HG03045 (cell line): ENCODE measurements around the gene UQCRHL.
"Not testable (repeated sequence)": the region's sequence is repeated elsewhere in the genome, so short reads cannot be mapped to it uniquely, and the experiment has no call there.

Experiments
- ATAC-seq: cut with Tn5 transposase; IDR thresholded peaks from one replicate; pipeline ENCODE4 v1.9.1; 2021; ENCODE audit warnings: mild to moderate bottlenecking, moderate library complexity; ENCODE audit not compliant: unreplicated experiment

The UQCRHL gene

DNA sequence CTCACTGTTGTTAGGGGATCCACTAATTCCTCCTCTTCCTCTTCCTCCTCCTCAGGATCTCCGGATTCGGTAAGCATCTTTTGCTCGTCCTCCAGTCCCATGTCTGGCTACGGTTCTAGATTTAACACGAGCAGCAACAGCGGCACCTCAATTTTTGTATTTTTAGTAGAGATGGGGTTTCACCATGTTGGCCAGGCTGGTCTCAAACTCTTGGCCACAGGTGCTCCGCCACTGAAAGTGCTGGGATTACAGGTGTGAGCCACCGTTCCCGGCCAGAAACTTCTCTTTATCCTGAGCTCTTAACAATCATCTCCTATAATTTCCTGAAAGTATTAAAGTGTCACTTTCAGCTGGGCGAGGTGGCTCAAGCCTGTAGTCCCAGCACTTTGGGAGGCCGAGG is at the start of gene UQCRHL:
TSS of gene UQCRHL (minus strand) at position 101 of the 400 bp plus-strand sequence. CDS start at position 101, 0 bp downstream.
- ATAC-seq, result not testable (repeated sequence)

DNA sequence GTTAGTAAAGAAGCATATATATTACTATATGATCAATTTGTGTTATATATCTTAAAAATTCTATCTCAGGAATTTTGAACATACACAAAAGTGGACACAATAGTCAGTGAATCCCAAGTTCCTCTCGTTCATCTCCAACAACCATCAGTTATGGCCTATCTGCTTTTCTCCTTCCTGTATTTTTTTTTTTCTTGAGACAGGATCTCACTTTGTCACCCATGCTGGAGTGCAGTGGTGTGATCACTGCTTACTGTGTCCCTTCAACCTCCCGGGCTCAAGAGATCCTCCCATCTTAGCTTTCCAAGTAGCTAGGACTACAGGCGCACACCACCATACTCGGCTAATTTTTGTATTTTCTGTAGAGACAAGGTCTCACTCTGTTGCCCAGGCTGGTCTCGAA is 49.4 kb upstream of the UQCRHL start:
- no peak for ATAC-seq

DNA sequence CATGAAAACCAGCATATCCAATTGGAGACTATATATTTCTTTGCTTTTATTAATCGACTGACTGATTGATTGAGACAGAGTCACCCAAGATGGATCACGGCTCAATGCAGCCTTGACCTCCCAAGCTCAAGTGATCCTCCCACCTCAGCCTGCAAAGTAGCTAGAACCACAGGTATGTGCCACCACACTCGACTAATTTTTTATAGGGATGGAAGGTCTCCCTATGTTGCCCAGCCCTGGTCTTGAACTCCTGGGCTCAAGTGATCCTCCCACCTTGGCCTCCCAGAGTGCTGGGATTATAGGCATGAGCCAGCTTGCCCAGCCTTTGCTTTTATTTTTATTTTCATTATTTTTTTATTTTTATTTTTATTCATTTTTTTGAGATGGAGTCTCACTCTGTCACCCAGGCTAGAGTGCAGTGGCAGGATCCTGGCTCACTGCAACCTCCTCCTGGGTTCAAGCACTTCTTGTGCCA is 45.4 kb upstream of the UQCRHL start:
- no peak for ATAC-seq

DNA sequence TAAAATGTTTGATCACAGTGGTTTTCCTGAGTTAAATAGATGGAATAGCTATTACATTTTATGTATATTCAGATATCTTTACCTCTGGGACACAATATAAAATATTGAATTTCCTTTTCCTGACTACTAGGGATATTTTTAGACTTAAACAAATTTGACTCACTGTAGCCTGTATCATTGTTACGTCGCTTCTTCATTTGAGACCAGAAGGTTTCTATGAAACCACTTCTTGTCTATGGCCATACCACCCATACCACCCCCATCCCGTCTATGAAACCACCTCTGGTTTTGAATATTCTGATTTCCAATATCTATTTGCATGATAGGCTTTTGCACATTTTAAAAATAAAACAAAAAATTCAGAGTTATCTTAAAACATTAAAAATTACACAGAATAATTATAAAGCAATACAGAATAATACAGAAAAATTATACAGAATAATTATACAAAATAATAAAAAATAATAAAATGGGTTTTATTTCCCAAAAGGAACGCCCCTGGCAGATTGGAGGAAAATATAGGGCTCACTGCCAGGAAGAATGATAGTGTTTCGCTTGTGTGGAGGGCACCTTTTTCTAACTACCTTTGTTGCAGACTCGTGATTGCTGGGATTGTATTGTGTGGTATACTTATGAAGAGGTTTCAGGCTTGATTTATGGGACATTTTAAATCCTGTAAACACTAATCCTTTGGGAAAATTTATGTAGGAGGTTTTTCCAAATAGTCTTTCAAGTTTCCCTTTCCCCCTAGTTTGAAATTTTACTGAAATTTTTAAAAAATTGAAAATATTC is 44.8 kb upstream of the UQCRHL start:
- ATAC-seq, result no peak

DNA sequence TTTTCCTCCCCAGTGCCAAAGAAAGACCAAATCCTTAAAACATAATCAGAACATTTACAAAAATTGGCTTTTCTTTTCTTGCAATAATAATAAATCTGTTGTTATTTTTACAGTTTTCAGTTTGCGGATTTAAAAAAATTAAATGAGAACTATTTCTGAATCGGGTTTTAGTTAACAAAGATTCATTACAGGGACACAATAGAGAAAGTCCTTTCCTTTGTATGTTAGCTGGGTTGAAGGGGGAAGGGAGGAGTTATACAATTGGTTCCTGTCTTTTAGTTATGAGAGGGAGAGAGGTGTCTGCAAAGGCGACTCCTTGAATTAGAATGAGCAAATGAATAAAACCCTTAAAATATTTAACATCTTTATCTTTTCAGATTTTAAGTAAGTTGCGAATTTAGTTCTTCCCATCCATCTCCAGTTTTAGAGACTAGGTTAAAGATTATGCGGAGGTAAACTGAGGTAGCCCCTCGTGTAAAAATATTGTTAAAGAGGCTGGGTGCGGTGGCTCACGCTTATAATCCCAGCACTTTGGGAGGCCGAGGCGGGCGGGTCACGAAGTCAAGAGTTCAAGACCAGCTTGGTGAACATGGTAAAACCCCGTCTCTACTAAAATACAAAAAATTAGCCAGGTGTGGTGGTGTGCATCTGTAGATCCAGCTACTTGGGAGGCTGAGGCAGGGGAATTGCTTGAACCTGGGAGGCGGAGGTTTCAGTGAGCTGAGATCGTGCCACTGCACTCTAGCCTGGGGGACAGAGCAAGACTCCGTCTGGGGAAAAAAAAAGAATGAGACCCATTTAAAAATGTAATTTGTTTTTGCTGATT is 44.0 kb upstream of the UQCRHL start:
- no peak for ATAC-seq

DNA sequence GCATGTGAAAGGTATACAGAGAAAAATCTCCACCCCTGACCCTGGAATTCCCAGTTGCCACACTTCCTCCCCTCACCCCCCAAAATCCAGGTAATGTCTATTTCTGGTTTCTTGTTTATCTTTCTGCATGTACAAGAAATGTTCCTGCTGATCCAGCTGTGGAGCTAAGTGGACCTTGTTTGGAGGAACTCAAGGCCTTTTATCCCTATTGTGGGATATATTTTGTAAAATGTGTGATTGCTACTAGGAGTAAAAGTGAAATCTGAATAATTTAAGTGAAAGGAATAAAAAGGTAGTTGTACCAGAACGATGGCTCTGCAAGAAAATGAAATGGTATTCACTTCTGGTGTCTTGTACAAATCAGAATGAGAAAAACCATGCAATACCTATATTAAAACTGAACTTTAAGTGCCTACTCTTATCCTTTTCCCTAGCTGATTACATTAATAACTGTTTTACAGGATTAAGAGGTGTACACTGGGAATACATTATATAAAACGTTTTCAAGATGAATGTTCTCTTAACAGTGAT is 43.1 kb upstream of the UQCRHL start:
- no peak for ATAC-seq

DNA sequence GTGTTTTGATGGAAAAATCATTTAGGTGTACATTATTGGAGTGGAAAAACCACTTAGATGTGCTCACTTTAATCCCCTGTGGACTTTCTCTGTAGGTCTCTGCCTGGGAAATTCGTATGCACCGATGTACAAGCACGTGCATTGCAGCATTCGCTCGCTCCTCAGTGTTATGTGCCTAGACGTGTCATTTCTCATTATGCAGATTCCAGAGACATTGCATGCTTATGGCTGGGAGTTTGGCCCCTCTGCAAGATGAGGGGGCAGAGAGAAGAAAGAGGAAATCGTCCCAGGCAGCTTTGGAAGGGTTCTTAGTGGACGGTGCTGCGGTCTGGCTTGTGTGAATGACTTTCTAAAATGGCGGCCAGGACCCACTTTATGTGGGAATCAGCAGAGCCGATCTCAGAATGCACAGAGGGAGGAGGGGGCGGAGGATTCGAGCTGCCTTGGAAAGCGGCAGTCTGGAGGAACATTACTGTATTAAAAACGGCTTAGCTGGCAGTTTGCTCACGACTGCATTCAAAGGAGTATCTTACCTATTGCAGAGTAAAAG is 42.4 kb upstream of the UQCRHL start:
- ATAC-seq, result no peak

DNA sequence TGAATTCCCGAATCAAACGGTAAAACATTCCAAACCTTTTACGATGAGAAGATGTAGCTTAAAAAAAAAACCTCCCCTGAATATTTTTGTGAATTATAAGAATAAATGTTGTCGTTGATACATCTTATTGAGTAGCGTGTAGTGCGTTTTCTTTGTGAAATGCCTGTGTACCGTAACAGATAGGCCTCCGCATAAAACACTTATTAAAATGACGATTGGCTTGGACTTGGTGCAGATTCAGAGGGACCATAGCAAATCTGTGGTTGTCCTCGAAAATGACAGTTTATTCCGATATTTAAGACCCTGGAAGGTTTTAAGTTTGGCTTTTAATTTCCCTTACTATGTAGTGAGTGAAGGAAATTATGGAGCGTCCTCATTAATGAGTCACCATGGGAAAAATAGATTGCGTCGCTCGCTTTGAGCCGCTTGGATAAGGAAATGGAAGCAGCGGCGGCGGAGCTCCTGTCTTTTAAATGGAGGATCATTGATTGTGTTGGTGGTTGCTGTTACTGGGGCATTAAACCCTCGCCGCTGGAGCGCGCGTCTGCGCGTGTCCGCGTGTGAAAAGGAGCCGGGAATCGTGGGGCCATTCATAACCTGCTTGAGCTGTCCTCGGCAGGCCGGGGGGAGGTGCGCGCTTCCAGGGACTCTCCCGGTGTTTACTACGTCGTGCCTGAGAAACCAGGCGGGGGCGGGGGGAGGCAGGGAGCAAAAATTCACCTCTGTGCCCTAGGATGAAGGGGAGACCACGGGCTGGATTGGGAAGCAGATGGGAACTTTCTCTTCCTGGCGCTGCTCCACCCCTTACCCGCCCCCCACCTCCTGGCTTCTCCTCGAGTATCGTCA is 41.7 kb upstream of the UQCRHL start:
- ATAC-seq, result no peak

DNA sequence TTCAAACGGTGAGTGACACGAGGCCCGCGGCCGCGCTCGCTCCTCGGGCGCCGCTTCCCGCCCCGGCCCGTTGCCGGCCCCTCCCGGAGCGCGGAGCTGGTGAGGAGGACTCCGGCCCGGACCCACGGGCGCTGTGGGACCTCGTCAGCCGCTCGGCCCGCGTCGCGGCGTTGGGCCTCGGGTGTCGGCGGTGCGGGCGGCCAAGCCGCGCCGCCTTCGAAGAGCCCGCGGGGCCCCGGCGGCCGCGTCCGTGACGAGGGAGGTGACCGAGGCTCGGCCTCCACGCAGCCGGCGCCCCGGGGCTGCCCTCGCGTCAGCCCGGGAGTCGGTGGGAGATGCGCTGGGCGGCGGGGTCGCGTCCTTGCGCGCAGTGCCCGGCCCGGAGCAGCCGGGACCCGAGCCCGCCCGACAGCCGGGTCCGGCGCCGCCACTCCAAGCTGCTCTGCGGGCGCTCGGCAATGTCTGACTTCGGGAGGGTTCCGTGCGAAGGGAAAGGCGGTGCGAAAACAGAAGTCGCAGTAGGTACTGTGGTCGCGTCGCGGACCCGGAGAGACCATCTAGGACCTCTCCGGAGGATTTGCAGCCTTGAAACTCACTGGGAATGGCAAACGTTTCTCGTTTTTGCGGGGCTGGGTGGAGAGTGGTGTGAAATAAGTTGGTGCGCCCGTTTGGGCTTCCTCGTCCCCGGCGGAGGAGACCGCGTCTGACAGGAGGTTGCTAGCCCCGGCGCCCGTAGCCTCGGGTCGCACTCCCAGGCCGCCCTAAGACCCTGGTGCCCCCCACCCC is 40.9 kb upstream of the UQCRHL start:
- ATAC-seq, result peak; percentile 26

DNA sequence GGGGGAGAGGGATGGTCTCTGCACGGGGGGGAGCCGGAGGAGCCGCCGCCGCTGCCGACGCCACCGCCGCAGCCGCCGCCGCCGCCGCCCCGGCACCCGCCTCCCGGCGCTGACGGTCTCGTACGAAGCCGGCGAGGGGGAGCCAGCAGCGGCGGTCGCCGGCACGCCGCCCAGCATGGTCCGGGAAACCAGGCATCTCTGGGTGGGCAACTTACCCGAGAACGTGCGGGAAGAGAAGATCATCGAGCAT is 40.4 kb upstream of the UQCRHL start:
- ATAC-seq, result no peak

DNA sequence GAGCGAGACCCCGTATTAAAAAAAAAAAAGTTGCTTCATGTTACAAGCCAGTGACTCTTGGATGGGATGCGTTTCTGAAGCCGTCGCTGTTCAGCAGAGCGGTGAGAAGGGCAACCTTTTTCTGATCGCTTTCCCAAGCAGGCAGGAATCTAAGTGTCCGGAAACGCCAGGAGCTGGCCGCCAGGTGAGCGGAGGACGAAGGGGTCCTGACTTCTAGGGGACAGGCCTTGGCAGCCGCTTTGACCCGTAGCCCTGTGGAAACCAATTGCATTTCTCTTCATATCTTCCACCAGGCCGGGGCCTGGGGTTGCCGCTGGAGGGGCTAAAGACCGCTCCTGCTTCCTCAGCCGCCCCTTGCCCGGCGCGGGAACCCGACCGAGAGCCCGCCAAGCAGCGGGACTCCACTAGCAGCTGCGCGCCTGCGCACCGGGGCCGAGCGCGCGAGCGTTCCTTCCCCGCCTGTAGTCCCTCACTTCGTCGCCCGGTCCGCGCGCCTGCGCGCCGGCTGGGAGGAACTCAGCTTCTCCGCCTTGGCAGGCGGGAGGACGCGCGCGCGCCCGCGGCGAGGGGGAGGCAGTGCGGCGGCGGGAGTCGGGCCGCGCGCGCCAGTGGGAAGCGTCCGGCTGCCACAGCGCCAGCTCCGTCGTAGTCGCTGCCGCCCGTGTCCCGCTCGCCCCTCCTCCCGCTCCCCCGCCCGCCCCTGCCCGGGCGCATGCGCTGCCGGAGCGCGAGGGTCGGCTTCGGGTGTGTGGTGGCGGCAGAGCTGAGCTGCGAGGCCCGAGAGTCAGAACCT is 39.8 kb upstream of the UQCRHL start, which contains the start of gene SPEN:
TSS of gene SPEN (plus strand) at position 608 of the 793 bp plus-strand sequence. CDS start 361 bp downstream, outside the sequence.
- peak; percentile 72 for ATAC-seq

DNA sequence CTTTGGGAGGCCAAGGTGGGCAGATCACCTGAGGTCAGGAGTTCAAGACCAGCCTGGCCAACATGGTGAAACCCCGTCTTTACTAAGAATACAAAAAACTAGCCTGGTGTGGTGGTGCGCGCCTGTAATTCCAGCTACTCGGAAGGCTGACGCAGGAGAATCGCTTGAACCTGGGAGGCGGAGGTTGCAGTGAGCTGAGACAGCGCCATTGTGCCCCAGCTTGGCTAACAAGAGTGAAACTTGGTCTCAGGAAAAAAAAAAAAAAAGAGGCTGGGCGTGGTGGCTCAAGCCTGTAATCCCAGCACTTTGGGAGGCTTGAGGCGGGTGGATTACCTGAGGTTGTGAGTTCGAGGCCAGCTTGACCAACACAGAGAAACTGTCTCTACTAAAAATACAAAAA is 38.6 kb upstream of the UQCRHL start:
- ATAC-seq, result not testable (repeated sequence)

DNA sequence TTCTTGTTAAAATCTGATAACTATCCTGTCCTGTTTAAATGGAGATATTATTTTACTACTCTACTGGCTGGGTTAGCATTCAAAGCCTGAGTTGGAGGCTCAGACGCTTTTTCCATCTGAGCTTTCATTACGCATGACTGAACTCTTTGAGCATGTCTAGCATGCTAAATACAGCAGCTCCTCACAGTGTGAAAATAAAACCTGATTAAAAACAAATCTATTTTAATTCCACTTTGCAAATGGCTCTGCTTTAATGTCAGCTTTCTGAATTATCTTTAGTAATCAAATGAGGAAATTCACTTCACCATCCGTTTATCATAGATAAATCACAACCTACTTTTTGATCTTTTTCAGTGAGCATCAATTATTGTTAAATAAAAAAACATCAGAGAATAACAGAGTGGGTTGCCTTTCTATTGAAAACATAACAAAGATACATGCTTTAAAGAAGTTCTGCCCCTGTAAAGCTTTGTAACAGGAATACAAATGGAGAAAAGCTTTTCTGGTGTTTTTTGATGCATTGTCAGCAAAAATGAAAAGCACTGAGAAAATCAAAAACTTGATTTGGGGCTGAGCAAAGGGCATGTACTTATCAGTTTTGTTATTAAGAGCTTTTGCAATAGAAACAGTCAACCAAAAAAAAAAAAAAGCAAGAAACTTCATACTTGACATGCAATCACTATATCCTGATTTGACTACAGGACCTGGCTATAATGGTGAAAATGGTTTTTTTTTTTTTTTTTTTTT is 36.5 kb upstream of the UQCRHL start:
- ATAC-seq, result no peak

DNA sequence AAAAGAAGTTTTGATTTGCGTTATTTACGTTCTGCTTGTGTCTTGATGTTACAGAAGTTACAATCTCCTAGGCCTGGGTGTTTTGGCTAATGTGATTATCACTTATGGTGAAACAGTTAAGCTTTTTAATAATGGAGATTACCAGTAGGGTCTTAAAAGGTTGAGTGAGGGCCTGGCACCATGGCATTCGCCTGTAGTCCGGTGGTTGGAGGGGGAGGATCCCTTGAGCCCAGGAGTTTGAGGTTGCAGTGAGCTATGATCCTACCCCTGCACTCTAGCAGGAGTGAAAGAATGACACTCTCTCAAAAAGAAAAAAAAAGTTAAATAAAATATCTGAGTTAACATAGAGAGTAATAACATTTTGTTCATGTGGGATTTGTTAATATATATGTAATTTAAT is 31.3 kb upstream of the UQCRHL start:
- no peak for ATAC-seq

DNA sequence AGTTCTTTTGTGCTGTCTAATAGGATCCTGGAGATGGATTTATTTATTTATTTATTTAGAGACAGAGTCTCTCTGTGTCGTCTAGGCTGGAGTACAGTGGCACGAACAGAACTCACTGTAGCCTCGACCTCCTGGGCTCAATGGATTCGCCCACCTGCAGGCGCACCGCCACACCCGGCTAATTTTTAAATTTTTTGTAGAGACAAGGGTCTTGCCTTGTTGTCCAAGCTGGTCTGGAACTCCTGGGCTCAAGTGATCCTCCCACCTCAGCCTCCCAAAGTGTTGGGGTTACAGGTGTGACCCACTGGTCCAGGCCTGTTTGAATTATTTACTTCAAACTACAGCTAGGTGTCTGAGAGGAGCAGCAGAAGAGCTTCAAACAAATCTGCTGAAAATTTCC is 30.5 kb upstream of the UQCRHL start:
- ATAC-seq, result no peak

DNA sequence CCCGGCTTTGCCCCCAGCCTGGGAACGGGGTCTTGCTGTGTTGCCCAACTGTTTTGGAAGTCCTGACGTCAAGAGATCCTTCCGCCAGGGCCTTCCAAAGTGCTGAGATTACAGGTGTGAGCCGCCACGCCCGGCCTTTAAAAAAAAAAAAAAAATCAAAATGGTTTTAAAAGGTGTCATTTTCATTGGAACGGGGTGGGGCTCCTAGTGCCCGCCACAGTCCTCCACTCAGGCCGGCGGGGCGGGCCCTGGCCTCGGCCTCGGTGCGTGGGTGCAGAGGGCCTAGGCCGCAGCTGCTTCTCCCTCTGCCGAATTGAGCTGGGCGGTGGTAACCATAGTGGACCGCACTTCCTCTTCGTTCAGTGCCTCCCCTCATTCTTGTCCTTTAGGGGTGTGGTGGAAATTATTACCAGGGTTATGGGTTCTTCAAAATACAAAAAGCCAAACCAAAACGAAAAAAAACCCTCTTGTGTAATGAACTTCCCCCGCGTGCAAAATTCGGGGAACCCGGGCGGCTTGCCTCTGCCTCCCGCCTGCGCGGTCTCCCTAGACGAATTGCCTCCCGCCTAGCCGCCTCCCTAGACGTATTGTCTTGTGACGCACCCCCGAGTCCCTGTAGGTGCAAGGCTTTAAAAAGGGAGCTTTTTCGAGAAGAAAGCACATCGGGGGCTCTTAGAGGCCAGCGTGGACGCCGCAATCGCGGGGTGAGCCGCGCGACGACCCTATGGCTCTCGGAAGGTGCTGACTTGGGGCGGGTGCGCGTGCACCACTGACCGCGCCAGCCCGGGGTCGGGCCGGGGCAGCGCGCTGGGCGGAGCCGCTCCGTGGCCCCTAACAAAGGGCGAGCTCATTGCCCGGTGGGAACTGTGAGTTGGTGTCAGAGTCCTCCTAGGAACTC is 29.6 kb upstream of the UQCRHL start:
- no peak for ATAC-seq

DNA sequence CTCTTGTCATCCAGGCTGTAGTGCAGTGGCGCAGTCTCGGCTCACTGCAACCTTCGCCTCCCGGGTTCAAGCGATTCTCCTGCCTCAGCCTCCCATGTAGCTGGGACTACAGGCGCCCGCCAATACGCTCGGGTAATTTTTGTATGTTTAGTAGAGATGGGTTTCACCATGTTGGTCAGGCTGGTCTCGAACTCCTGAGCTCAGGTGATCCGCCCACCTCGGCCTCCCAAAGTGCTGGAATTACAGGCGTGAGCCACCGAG is 29.0 kb upstream of the UQCRHL start:
- ATAC-seq, result not testable (repeated sequence)
